HG03520 (cell line): ENCODE data around the gene LRP1.
"Not testable (repeated sequence)": the region's sequence is repeated elsewhere in the genome, so short reads cannot be mapped to it uniquely, and the experiment has no call there.

Source experiments
- ATAC-seq: cut with Tn5 transposase; IDR thresholded peaks from one replicate; pipeline ENCODE4 v1.9.1; 2021; ENCODE audit warnings: mild to moderate bottlenecking, moderate library complexity; ENCODE audit not compliant: unreplicated experiment

Gene LRP1

DNA sequence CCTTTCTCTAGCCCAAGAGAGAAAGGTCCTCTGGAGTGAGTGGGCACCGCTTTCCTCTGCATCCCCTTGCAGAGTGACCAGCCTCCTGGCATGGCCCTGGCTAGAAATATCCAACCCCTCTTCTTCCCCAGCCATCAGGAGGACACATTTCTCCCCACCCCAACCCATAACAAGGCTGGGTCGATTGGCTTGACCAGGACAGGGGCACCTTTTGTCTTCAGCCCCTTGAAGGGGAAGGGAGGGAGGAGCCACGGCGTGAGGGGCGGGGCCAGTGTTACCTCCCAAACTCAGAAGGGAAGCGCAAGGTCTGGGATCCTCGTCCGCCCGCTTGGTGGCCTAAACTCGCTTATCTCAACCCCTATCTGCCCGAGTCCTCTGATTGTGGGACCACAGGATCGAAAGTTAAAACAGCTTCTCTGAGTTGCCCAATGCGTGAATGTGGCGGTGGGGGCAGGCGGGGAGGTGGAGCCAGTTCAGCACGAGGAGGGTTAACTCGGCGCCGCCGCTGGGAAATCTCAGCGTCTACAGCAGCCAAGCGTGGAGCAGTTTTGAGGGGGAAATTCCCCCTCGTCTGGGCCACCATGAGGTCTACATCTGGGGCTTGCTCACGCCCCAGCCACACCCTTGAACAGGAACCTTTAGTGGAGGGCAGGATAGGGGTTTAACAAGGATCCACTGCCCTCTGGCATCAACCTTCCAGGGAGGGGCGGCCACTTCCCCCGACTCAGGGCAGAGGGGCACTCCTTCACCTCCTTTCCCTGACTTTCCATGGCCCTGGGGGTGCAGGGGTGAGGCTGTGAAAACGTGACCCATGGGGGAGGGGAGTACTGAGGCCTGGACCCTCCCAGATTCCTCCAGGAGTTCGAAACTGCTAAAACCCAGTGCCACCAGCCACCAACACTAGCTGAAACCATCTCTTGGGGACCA, 17.9 kb upstream of the LRP1 start:
- peak; percentile 36 for ATAC-seq

DNA sequence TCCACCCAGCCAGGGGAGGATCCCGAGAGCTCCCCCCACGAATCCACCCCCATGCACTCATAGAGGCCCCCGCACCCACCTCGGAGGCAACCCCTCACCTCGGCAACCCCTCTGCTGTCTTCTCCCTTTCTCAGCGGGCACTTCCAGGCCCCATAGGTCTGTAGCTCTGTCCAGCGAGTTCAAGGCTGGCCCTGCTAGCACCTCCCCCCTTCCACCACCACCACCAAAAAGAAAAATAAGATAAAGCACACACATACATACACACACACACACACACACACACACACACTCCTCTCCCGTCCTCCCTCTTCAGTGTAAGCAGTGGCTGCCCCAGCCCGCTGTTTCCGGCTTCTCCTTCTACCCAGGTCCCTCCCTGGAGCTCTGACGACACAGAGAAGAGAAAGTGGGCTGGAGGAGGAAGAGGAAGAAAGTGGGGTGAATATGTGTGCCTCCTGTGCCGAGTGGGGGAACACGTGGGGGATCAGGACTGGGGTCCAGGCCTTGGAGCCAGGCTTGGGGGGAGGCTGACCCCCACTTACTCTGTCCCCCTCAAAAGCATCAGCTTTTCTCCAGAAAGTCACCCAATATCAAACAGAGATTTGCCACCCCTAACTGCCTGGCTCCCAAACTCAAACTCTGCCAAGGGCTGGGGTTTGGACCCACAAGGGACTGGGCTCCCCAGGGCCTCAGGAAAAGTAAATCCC, 17.1 kb upstream of the LRP1 start, which contains the start of gene STAT6:
STAT6 (minus strand) TSS at position 332 of the 704 bp plus-strand sequence. CDS start 3,084 bp downstream, outside the sequence.
- ATAC-seq: peak; percentile 53

DNA sequence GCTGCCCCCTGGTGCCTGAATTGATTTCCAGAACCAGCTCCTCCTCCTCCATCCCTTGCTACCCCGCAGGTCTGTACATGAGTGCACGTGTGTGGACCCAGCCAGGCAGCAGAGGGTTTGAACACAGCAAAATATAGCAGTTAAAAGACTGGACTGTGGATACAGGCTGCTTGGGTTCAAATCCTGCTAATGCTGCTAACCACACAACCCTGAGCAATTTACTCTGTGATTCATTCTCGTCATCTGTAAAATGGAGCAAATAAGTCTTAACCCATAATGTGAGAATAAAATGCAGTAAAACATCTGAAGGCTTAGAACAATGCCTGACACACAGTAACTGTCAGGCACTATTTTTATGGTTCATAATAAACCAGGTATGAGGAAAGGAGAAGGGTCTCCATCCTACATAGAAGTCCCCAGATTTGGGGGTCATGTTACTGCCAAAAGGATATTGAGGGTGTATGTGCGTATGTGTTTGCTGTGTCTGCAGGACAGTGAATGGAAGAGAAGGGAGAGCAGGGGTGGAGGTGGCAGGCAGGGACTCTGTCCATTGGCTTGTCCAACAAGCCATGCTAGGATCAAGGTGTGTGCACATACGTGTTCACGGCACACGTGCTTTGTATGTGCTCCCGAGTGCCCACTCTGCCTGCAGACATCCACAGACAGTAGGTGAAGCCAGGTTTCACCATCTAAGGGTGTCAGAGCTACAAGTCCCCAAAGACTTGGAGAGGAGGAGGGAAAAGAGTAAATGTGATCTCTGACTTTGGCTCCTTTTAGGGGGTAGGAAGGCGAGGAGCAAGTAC, 15.6 kb upstream of the LRP1 start:
- ATAC-seq: peak; percentile 52

DNA sequence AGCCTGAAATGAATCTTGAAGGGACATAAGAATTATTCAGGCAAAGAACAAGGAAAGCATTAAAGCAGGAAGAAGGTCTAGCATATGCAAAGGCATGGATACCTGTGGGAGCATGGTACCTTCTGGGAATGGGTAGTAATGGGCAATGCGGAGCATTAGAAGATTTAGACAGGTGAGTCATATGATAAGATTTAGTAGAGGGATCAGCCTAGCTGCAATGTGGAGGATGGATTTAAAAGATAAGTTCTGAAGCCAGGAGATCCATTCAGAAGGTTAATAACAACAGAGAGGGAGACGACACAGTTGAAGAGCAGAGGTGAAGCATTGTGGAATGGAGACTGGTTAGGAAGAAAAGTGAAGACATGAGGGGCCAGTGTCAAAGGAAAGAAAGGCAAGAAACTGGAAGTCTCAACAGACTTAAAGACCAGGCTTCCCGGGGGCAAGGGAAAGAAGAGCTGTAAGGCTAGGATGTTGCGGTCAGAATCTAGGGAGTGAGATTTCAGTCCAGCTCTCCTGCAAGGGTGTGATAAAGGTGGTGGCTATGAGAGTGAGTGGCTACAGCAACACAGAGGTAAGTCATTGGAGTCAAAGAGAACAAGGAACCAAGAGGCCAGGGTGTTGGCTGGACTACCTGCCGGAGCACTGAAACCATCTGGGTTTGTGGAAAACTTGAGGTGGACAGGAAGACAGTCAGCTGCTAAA, 11.6 kb upstream of the LRP1 start:
- ATAC-seq: no peak

- no peak for ATAC-seq
These were observed 9.5 kb upstream of the LRP1 start for GRCh38 chr12:57118711-57119271.

DNA sequence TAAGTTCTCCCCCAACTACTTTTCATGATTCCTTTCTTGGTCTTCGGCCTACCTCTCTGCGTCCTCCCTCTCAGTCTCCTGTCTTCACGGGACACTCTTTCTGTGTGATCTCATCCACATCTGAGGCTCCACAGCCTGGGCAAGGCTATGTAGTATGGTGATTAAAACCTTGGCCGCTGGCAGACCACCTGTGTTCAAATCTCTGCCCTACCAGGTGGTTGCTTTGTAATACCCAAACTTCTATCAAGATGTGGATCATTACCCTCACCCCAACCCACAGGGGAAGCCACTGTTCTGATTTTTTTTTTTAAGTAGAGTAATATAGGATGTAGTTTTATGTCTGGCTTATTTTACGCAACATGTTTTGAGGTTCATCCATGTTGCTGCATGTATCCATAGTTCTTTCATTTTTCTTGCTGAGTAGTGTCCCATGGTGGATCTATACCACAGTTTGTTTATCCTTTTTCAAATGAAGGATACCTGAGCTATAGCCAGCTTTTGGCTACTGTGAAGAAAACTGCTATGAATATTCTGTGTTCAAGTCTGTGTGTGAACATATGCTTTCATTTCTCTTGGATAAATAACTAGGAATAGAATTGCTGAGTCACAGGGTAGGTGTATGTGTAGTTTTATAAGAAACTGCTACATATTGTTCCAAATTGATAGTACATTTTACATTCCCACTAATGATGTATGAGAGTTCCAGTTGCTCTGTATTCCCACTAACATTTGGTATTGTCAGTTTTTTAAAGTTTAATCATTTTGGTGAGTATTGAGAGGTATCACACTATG, 8.8 kb upstream of the LRP1 start:
- ATAC-seq: no peak

GRCh38 chr12:57120718-57121117, 7.6 kb upstream of the LRP1 start:
- not testable (repeated sequence) for ATAC-seq

DNA sequence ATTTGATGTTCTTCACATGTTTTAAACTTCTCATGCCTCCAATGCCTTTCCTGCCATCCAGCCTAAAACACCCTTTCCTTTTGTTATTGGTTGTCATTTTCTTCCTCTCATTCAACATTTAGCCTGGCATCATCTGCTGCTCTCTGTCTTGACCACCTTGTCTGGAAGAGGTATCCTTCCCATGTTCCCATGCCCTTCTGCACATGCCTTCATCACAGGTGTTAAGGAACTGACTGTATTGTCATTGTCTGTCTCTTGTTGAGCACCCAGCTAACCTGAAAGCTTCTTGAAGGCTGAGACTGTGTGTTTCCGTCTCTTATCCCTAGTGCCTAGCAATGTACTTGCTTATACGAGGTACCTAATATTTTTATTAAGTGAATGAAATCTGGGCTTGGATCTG, 4.5 kb upstream of the LRP1 start:
- no peak for ATAC-seq

DNA sequence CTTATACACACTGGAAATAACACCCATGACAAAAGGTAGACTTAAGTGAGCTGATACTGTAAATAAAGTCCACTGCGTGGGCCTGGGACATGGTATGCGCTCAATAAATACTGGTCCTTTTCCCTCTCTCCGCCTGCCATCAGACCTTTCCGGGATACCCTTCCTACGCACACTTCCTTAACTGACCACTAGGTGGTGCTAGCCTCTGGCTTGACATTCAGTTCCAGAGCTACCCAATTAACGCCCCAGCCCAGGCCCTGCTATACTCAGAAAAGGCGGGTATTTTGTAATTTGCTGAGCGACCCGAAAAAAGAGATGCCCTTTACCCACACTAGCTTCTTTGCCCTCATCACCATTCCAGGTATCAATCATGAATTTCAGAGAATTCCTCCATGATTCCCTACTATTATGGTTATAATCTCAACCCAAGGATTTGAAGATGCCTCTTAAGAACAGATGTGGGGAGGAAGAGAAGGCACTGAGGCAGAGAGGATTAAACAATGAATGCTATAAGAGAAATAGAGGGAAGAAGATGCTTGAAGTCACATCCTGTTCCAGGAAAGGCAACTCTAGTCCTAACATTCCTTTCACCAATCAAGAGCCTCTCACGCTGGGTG, 3.9 kb upstream of the LRP1 start:
- ATAC-seq: peak; percentile 54

DNA sequence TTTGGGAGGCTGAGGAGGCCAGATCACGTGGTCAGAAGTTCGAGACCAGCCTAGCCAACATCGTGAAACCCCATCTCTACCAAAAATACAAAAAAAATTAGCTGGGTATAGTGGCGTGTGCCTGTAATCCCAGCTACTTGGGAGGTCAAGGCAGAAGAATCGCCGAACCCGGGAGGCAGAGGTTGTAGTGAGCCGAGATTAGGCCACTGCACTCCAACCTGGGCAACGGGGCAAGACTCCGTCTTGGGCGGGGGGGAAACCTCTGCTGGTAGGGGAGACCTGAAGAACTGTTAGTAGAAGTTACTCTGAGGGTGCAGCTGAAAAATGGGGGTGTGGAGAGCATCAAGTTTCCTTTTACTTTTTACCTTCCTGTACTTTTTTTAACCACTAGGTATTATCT, 2.2 kb upstream of the LRP1 start:
- no peak for ATAC-seq

DNA sequence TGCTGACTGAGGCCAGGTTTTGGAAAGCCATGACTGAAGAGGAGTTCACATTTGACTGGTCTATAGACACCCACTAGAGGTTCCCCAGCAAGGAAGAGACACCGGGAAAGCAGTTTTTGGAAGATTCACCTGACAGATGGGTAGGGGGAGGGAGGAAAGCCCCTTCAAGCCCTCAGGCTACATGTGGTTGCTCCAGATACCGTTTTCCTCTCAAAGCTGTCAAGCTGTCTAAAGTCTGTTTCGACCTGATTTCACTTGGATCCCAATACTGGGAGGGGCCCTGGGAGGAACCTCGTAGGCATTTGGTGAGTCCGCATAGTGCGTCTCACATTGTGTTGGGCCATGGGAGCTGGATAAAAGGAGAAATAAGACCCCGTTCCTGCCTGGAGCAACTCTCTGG, 1.7 kb upstream of the LRP1 start:
- no peak for ATAC-seq

DNA sequence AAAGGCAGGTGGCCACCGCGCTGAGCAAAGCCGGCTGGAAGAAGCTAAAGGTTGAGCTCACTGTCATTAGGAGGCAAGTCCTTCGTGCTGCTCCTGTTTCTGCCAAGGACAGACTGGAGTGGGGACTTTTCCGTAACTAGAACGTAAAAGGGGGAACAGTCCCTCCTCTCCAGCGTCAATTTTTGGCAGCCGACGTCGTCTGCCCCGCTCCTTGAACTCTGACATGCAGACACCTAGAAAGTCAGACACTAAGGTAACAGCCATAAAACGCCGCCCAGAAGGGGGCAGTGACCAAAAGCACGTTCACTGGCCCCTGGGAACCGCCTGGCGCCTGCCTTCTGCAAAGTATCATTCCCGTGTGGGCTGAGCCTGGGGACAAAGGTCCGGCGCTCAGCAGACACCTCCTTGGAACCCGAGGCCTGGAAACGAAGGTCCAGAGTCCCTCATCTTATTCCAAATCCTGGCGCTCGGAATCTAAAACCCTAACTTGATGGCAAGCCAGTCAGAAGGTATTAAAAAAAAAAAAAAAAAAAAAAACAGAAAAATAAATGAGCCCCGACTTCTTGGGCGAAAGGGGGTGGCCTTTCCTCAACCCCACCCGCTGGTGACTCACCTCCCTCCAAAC, 1.1 kb upstream of the LRP1 start:
- no peak for ATAC-seq

- no peak for ATAC-seq
These were observed 400 bp downstream of the LRP1 start for GRCh38 chr12:57128519-57129247.

GRCh38 chr12:57129321-57129842, 1.1 kb downstream of the LRP1 start:
- ATAC-seq: no peak

DNA sequence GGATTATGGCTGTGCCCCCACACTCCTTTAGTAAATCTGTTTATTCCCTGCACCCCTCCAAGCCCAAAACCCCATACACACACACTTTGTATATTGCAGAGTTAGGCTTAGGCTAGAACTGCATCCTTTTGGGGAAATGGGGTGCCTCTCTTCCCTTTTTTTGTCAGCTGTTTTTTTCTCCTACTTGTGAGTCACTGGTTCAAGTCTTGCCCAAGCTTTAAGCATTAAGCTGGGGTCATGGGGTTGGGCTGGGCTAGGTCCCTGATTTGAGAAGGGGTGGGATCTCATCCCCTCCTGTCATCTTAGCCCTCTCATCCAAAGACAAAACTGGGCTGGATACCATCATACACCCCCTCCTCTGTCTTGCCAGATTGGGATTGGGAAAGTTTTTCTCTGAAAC, 1.6 kb downstream of the LRP1 start:
- ATAC-seq: no peak

- ATAC-seq: no peak
These were observed 2.7 kb downstream of the LRP1 start for GRCh38 chr12:57130941-57131340.

GRCh38 chr12:57131896-57132744, 3.8 kb downstream of the LRP1 start:
- no peak for ATAC-seq
